CD4-positive, alpha-beta T cell treated with Interleukin-21 for 1 hour (primary cell): ENCODE results near the gene NACC2.
A peak's percentile ranks its signal among the peaks of the same experiment; 100 is the strongest.

Experiments
- DNase-seq: peaks from one replicate; pipeline ENCODE4 v3.0.0-alpha.2; 2020

Gene NACC2

DNA sequence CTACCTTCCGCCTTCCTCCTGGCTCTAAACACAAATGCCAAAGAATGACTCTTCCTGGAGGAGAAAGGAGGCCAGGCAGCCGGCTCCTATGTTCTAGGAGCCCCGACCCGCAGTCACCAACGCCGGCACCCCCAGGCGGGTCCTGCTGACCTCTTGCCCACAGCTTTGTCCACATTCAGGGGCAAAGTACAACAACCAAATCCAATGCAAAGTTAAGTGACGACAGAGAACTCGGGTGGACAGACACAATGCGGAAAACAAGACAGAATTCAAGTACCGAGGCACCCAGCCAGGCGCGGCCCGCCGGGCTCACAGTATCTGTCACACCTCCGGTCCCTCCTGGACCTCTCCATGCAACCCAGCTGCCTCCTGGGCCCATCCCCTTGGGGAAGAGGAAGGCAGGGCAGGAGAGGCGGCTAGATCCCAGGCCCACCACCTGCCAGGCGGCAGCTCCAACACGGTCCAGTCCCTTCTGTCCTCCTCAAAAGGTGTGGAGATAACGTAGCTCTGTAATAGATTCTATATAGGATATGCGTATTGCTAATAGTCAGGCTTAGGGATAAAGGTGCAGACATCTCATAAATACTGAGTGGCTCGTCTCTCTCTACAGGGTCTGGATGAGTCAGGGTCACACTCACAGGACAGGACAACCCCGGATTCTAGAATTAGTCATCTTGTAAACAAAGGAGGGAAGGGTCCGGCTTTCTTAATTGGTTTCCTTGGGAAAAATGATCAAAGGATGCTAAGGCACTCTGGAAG, 87.0 kb downstream of the NACC2 start:
- no peak for DNase-seq

DNA sequence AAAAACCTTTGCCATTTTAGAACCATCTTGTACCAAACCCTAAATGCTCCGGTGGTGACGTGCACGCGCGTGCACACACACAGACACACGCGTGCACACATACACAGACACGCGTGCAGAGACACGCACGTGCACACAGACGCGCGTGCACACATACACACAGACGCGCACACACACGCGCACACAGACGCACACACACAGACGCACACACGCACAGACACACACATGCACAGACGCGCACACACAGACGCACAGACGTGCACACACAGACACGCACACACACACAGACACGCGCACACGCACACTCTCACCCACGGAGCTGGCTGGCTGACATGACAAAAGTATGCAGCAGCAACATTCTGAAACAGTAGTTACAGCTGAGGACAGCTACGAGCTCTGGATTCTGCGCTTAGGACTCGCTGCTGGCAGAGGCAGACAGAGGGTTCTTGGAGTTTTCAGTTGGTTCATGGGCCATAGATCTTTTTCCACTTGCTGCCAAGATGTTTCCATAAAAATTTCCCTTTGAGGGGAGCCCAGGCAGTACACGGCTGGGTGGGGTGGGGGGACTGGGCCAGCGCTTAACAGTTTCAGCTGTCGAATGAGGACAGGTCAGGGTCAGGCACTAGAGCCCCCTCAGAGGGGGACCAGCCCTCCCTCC, 87.7 kb downstream of the NACC2 start:
- no peak for DNase-seq

DNA sequence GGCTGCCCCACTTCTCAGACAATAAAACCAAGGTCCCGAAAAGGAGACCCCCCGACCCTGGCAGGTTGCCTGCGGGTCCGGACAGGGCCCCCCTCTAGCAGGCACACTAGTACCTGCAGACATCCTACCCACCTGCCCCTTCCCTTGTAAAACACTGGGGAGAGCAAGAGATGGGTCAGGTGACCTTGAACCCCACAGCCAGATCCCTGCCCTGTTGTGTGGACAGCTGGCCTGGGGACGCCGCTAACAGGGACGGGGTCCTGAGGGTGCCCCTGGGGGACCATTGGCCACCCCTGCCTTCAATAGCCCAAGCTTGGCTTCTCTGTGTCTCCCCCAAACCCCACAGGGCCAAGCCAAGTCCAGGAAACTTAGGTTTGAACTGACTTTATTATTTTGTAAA, 88.9 kb downstream of the NACC2 start:
- no peak for DNase-seq

DNA sequence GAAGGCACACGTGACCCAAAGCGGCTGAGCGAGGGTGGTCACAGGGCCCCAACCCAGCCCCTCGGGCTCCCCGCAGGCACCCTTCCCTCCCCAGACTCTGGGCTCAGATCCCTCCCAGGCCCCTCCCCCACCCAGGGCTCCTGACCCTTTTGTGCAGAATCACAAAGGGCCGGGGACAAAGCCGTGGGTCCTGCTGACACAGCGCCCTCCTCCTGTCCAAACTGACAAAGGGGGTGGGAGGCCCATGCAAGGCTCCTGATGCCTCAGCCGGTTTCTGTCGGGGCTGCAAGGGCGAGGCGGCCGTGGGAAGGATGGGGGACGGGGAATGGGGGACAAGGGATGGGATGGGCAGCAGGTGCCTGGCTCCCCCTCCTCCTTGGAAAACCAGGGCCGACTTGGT, 90.4 kb downstream of the NACC2 start:
- no peak for DNase-seq

DNA sequence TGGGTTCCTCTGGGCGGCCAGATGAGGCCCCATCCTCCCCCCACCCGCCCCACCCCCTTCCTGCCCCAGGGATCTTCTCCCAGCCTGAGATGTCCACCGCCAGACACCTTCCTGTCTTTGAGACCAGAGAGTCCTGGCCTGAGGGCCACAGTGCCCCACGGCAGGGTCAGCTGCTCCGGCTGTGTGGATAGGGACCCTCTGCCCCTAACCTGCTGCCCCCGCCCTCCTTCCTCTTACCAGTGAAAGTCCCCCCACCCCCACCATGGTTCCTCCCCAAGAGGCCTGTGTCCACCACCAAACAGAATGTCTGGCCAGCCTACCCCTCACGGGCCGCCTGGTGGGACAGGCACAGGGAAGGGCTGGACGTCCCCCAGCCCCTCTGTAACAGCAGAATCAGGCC, 90.9 kb downstream of the NACC2 start:
- DNase-seq, result no peak

DNA sequence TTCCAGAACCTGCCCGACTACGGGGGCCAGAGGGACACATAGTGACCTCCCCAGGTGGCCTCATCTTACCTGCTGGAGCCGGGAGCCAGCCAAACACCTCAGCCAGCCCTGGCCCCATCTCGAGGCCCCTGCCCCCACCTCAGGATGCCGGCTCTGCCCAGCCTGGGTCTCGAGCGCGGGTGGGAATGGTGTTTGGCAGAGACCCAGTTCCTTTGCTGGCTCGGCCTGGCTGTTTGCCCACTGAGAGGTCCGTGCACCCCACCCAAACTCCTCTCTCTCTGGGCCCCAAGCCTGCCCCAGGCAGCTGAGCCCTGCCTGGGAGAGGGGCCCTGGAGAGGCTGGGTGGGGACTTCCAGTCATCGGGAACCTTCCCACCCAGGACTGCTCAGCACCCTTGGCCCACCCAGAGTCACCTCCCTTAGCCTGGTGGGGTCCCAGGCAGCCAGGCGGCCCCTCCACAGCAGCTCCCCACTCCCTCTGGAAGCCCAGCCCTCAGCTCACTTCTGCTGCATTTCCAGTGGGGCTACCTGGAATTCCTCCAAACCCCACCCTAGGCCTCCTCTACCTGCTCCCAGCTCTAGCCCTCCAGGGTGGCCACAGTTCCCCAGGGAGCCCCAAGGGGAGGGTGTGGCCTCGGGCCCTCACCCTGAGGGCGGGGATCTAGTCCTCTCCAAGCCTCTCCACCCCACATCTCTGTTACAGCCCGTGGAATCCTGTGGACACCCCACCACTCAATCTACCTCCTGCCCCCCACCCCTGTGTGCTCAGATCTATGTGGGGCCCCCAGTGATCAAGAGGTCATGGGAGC, 91.5 kb downstream of the NACC2 start:
- no peak for DNase-seq

DNA sequence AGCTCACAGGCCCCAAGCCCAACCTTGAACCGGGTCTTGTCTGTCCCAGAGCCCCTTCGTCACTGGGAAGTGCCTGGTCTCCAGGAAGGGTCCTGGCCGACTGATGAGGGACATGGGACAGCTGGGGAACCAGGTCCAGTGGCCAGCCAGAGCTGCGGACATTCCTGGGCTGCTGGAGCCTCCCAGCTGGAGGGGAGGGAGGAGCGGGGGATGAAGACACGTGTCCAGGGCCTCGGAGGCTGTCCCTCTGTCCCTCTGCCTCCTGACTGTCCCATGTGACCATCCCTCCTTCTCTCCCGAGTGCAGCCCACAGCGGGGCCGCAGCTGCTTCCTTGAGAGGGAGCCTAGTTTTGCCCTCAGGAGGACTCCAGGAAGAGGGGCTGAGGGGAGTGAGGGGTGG, 92.2 kb downstream of the NACC2 start:
- DNase-seq, result no peak

DNA sequence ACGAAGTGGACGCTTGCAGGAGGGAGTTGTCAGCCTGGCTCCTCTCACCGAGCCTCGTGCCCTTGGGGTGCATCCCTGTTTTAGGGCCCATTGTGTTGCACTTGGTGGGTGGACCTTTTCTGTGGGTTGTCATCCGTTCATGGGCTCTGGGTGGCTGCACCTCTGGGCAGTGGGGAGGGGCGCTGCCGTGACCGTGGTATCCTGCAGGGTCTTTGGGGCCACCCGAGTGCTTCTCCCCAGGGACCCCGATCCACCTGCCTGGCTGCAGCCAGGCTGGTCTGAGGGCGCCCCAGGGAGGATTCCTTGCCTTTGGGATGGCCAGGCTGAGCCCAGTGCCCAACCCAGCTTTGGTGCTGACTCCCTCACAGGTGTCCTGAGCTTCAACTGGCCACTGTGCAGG, 92.9 kb downstream of the NACC2 start:
- no peak for DNase-seq

DNA sequence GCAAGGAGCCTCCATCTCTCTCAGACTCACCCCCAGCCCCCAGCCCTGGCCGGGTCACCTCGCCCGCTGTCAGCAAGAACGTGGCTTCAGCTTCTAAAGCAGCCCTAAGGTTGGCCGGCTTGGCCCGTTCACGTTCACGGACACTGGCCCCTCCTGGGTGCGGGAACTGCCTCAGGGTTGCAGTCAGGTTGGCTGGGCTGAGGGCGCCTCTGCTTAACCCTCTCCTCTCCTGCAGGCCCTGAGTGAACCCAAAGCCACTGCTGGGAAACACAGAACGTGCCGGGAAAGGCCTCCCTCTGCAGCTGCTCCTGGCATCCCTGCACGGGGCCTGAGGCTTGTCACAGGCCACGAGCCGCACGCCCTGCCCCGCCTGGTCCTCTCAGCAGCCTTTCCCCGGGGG, 93.9 kb downstream of the NACC2 start:
- no peak for DNase-seq

DNA sequence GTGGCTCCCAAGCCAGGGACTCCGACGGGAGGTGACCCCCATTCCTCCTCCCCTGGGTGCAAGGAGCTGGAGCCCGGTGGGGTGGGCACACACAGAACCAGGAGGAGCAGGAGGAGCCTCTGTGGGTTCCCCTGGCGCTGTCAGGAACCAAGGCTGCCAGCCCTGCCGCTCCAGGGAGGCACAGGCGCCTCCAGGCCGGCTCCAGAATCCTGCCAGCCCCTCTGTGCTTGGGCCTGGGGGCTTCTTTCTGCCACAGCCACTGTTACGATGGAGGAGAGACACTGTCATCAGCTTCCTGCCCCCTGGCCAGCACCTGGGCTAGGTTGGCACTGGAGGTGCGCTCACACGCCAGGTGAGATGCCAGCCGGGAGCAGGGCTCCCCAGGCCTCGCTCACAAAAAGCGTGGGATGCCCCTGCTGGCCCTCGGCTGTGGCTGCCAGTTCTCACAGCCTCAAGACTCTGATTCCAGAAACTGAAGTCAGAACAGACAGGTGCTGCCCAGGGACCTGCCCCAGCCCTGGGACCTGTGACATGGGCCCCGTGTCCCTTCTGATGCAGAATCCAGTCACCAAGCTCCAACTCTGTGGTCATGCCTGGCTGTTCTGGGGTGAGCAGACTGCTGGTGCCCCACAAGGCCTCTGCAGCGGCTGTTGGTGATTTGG, 96.5 kb downstream of the NACC2 start:
- DNase-seq, result no peak

DNA sequence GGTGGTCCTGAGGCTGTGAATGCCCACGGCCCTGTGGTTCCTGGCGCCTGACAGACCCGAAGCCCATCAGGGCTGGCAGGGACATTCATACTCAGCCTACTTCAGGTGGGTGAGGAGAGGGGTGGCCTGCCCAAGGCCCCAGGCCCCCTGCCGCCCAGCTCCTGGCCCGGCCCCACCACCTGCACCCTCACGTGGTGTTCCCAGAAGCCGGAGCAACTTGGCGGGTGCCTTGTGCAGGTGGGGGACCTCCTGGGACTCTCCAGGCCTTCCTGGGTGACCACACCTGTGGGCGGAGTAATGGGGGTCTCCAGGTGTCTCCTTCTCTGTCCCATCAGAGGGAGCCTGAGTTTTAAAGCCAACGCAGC, 97.1 kb downstream of the NACC2 start:
- no peak for DNase-seq

DNA sequence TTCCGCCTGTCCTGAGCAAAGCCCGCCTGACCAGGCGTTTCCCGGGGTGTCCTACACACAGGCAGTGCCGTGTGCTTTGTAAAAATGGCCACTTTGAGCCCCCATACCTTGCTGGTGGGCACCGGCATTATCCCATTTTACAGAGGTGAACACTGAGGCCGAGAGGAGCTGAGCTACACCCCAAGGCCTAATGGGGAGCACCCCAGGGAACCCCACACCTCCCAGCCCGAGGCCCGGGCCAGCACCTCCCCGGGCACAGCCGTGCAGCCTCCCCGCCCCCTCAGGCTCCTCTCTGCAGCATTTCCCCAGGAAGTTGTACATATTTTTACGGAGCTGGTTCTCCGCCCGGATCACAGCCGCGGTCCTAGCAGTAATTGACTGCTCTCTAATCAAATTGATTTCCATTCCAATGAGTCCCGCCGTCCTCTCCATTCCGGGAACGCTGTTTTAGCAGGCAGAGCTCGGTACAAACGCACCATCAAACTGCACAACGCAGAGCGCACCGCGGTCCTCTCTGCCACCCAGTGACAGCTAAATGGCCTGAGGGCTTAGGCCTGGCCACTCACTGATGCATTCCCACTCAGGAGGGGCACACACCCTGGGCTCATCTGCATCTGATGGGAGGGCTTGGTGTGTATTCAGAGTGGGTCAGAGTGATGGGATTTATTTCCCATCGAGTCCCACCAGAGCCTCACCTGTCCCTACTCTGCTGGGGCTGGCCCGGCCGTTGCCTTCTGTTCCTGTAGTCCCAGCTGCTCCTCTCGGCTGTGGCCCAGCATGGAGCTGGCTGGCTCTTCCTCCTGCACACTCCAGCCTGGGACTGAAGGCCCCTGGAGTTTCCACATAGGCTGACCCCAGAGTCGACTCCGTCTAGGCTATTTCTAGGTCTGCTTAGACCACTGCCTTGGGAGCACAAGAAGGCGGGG, 97.7 kb downstream of the NACC2 start:
- no peak for DNase-seq

DNA sequence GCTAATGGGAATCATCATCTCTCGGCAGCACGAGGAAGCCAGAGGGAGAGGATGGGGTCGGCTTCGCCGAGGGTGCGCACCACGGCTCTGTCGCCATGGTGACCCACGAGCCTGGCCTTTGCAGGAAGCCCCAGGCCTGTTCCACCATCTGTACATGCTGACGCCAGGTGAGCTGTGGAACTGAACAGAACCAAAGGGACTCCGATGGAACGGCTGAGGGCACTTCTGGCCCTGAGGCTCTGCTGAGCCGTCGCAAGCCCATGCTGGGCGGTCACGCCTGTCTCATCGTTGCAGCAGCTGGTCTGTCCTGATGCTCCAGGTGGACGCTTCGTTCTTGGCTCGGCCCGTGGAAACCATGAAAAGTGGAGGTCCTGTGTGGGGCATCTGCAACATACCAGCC, 99.3 kb downstream of the NACC2 start:
- no peak for DNase-seq

DNA sequence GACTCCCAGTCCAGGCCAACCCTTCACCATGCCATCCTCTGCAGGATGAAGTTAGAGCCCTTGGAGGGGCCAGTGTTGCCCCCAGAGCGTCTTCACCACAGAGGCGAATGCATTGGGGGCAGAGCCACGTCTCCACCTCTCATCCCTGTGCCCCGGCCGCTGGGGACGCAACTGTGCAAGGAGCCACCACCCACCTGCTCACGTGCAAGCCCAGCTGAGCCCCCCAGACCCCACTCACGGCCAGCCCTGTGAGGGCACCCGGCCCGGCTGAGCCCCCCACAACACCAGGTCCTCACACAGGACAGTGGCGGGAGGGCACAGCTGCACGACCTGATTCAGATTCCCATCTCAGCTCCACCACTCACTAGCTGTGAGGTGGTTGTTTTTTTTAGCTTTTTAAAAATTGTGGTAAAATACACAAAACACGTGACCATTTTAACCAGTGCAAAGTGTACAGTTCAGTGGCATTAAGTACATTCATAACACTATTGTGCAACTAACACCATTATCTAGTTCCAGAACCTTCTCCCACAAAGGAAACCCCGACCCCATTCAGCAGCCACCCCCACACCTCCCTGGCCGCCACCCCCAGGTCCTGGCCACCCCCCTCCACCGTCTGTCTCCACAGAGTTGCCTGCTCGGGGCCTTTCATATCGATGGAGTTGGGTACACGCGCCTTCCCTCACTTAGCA, 100.4 kb downstream of the NACC2 start:
- DNase-seq, result no peak

DNA sequence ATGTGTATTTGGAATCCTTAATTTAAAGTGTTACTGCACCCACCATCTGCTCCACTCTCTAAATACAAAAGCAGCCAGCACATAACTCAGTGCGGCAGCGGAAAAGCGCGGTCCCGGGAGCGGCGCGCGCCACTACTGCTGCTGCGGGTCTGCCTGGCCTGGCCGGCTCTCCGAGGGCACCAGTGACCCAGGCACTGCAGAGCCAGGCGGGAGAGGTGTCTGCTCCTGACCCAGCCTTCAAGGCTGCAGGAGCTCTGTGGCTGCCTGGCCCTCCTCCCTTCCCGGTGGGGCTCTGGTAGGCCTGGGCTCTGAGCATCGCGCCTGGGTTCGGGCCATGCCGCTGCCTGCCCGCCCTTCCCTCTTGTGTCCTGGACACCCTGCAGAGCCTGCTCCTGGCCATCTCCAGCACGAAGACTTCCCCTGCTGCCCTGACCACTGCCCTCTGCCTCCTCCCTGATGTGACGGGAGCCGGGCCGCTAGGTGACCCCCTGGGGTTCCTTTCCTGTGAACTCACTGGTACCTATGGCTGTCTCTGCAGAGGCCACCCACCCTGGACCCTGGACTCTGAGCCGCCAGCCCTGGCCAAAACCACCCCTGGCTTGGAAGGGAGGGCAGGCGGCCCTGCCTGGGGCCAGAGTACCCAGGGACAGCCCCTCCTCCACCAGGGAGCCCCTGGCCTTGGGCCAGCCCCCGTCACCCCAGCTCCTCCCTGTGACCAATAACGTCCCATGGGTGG, 101.2 kb downstream of the NACC2 start:
- DNase-seq, result no peak

DNA sequence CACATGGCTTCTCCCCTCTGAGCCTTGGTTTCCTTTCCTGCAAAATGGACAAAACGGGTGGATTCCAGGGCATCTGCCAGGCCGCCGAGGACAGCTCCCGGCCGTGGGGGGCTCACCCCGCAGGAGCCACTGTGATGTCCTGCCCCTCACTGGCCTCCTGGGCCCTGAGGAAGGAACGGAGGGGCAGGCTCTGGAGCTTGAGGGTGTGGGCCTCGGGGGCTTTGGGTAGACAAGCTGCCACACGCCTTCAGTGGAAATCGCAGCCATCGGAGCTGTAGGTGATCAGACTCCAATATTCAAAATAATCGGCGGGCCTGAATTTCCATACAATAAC, 101.7 kb downstream of the NACC2 start:
- no peak for DNase-seq

DNA sequence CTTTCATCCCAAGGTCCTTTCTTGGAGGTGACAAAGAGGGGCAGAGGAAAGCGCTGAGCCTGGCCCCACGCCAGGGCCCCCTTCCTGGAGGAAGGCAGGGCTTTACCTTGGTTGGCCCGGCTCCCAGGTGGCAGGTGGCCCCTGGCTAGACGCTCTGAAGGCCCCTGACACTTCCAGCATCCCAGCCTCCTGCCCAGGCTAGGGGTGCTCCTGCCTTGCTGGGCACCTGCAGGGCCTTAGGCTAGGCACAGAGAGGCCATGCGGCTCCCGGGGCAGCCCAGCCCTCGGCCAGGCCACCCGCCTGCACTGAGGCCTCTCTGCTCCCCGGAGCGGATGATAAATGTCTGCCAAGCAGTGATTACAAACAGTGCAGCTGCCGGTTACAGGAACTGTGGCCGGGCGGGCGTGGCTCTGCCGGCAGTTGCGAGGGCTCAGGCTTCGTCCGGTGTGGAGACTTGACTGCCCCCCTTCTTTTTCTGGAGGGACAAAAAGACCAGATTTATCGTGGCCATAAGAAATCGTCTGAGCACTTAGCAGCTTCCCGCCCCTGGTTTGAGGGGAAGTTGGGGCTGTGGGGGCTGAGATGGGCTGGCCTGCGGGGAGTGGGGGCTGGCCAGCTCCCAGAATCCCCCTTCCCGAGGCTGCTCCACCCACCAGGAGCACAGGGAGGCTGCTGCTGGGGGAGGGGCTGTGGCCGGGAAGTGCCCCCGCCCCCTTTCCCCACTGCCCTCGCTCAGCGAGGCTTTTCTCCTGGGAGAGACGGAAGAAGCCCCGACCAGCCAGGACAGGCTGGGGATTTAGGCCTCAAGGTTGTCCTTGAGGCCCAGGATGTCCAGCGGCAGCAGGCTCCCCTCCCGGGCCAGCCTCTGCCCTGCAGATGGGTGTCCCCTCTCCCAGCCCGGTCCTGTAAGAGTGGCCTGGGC, 102.3 kb downstream of the NACC2 start:
- DNase-seq, result peak; percentile 56

DNA sequence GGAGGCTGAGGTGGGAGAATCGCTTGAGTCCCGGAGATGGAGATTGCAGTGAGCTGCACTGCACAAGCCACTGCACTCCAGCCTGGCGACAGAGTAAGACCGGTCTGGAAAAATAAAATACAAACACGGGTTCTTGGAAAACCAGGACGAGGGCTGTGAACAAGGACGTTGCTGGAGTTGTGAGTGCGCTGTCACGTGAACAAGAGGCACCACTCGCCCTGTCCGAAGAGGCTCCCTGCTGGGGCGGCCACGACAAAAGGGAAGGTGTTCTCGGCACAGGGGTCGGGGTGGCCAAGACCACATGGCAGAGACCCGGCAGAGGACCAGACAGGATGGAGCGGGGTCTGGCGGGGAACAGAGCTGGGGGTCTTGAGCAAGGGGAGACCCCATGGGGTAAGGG, 103.3 kb downstream of the NACC2 start:
- no peak for DNase-seq

DNA sequence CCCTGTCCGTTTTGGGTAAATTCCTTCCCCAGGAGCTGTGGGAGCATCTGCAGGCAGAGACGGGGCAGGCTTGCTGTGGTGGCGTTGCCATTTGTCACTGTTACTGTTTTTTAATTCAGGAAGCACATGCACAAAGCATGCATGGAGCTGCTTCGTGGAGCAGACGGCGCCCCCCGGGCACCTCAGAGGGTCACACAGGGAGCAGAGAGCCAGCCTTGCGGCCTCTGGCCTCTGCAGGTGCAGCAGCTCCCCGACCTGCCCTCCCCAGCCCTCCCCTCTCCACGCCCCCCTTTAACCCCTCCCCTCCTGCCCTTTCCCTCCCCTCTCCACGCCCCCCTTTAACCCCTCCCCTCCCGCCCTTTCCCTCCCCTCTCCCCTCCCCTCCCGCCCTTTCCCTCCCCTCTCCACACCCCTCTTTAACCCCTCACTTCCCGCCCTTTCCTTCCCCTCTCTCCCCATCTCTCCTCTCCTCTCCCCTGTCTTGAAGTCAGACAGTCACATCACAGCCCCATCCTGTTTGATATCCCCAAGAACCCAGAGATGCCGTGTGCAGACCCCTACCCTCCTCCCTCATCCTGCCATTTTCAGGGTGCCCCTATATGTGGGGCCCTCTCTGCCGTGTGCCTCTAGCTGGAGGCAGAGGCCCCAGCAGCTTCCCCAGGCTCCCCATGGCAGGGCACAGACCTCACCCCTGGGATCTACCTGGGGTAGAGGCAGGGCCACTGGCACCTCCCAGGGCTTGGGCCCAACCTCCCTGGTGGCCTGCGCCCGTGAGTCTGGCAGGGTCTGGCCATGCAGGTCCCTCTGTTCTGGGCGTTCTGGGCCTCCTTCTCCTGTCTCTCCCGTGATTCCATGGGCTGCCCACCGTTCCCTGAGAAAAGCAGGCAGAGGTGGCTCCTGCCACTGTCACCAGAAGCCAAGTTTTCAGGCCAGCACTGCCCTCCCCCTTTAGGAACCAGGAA, 104.3 kb downstream of the NACC2 start:
- peak; percentile 55 for DNase-seq
